CD4-positive, alpha-beta memory T cell (primary cell): ENCODE results near the gene MAB21L3. TPM values are rescaled to one million over a fixed set of nuclear protein-coding genes. Genes with fewer than 3 reads are reported as not detected.
"Not testable (repeated sequence)": the region's sequence is repeated elsewhere in the genome, so short reads cannot be mapped to it uniquely, and the experiment has no call there.

Experiments used
- CTCF ChIA-PET: fragments of 350-600 bp; sonication (Branson Sonifier 250); formaldehyde crosslinking; loops from one replicate; lab custom pipeline; 2021; ENCODE audit warnings: inconsistent platforms; ENCODE audit not compliant: partially characterized antibody; lab: Charles Lee
- POLR2A ChIA-PET: fragments of 350-600 bp; sonication (Branson Sonifier 250); formaldehyde crosslinking; loops from one replicate; lab custom pipeline; 2021; ENCODE audit not compliant: partially characterized antibody; lab: Charles Lee
- DNase-seq, 5 donors: peaks; one replicate each; pipeline versions ENCODE4 v3.0.0 to v3.0.0-alpha.2; 2020 to 2022; ENCODE audit warnings: mixed read lengths in 1 of 5
- H3K27ac ChIP-seq: one replicate; pipeline ENCODE4 v1.7.0; 2013; ENCODE audit warnings: low read depth, low read length
- H3K27me3 ChIP-seq: 2 replicates; pipeline ENCODE4 v1.7.0; 2013; ENCODE audit warnings: mild to moderate bottlenecking, low read length, moderate library complexity; ENCODE audit not compliant: insufficient read depth
- H3K36me3 ChIP-seq: 2 replicates; pipeline ENCODE4 v1.7.0; 2013; ENCODE audit warnings: mild to moderate bottlenecking, low read length, moderate library complexity; ENCODE audit not compliant: insufficient read depth
- H3K4me1 ChIP-seq: 2 replicates; pipeline ENCODE4 v1.7.0; 2013; ENCODE audit warnings: mild to moderate bottlenecking, low read length, moderate library complexity; ENCODE audit not compliant: insufficient read depth
- H3K4me3 ChIP-seq, 2 donors: one replicate each; pipeline ENCODE4 v1.7.0; 2013; ENCODE audit warnings: low read length in 2 of 2, mild to moderate bottlenecking in 1 of 2
- H3K9me3 ChIP-seq, 2 donors: one replicate each; pipeline ENCODE4 v1.7.0; 2013; ENCODE audit warnings: low read length in 2 of 2, control low read depth in 1 of 2; ENCODE audit not compliant: control insufficient read depth in 1 of 2
- H3K27ac Mint-ChIP-seq, 7 donors: one replicate each; pipeline ENCODE4 v1.8.0; 2020 to 2021; ENCODE audit warnings: mixed read lengths in 7 of 7, mild to moderate bottlenecking in 6 of 7, inconsistent platforms in 3 of 7, moderate library complexity in 3 of 7
- H3K27me3 Mint-ChIP-seq, 2 donors: one replicate each; pipeline ENCODE4 v1.8.0; 2020 to 2021; ENCODE audit warnings: mixed read lengths in 2 of 2
- H3K36me3 Mint-ChIP-seq, 2 donors: one replicate each; pipeline ENCODE4 v1.8.0; 2020 to 2021; ENCODE audit warnings: mixed read lengths in 2 of 2, inconsistent platforms in 1 of 2, mild to moderate bottlenecking in 1 of 2
- H3K4me1 Mint-ChIP-seq, 4 donors: one replicate each; pipeline ENCODE4 v1.8.0; 2020 to 2021; ENCODE audit warnings: mixed read lengths in 4 of 4, mild to moderate bottlenecking in 1 of 4
- H3K4me3 Mint-ChIP-seq, 8 donors: one replicate each; pipeline ENCODE4 v1.8.0; 2020 to 2021; ENCODE audit warnings: mixed read lengths in 8 of 8, mild to moderate bottlenecking in 7 of 8, moderate library complexity in 6 of 8, inconsistent platforms in 3 of 8
- H3K9me3 Mint-ChIP-seq, 8 donors: one replicate each; pipeline ENCODE4 v1.8.0; 2020 to 2021; ENCODE audit warnings: mixed read lengths in 8 of 8, mild to moderate bottlenecking in 5 of 8, inconsistent platforms in 3 of 8, moderate library complexity in 1 of 8
- intact Hi-C: fragments of 100-400 bp; cut with micrococcal nuclease; formaldehyde crosslinking; loops from one replicate; pipeline ENCODE4 v1.15.1; 2023
- polyA plus RNA-seq, 2 donors: library from polyadenylated mRNA; unstranded; fragments of 300-500 nt; fragmentation: Illumina TruSeq; gene quantifications; one replicate each; pipeline ENCODE4 v1.2.3, GENCODE V29; 2021
- total RNA-seq, 2 experiments: library from RNA; stranded (reverse); gene quantifications; one replicate each; pipeline ENCODE4 v1.2.3, GENCODE V29; 2021

Gene MAB21L3
- total and polyA plus RNA-seq, 4 experiments from 2014 or later, result not detected

- Mint-ChIP-seq H3K9me3 (no peaks in the 10 kb centered on the region), H3K36me3 (no peaks in the 10 kb centered on the region), H3K27ac (peak overlapping the region in 6 of 7 donors; percentile 12 to 84 (median 68)), H3K27me3 (peaks cover under 1 to 2% of the 10 kb centered on the region in 2 donors), H3K4me1 (peaks cover 6 to 10% (median 8%) of the 10 kb centered on the region in 4 donors), H3K4me3 (peak overlapping the region in 7 of 8 donors; percentile 58 to 78 (median 65))
- Histone ChIP-seq H3K9me3 (no peaks in the 10 kb centered on the region), H3K27ac (peak overlapping the region; percentile 23), H3K4me3 (no peak overlapping the region), H3K4me1 (no peaks in the 10 kb centered on the region), H3K27me3 (no peaks in the 10 kb centered on the region), H3K36me3 (no peaks in the 10 kb centered on the region)
- DNase-seq, result no peak
- intact Hi-C loops, result loop anchor here (5.0 kb wide), 2 partner anchors 534 to 919 kb away; no protein-coding TSS in a partner anchor
- ChIA-PET CTCF (interaction anchor here (0.6 to 15.0 kb wide), 56 partner anchors 8 to 586 kb away, joined by 3 to 463 read pairs (median 4); no protein-coding TSS in a partner anchor), POLR2A (interaction anchor here (1.0 to 1.9 kb wide), 12 partner anchors 8 to 377 kb away, joined by 3 to 28 read pairs (median 4); no protein-coding TSS in a partner anchor)
Observed at GRCh38 chr1:116138277-116138792, 27.1 kb downstream of the MAB21L3 start.

- no peaks in the 10 kb centered on the region for H3K27me3 ChIP-seq
- intact Hi-C loops, result loop anchor here (1.0 to 5.0 kb wide), 6 partner anchors 29 to 918 kb away; no protein-coding TSS in a partner anchor
- no peak overlapping the region for H3K4me3 ChIP-seq
- Mint-ChIP-seq H3K36me3 (peaks cover 0 to 4% of the 10 kb centered on the region in 2 donors), H3K4me1 (peaks cover 5 to 8% (median 6%) of the 10 kb centered on the region in 4 donors), H3K27ac (no peak overlapping the region), H3K4me3 (no peak overlapping the region), H3K9me3 (peaks cover 0 to 9% (median 5%) of the 10 kb centered on the region in 8 donors), H3K27me3 (peaks cover 4 to 7% of the 10 kb centered on the region in 2 donors)
- no peaks in the 10 kb centered on the region for H3K4me1 ChIP-seq
- H3K36me3 ChIP-seq, result no peaks in the 10 kb centered on the region
- H3K9me3 ChIP-seq, result no peaks in the 10 kb centered on the region
- H3K27ac ChIP-seq, result no peak overlapping the region
- ChIA-PET POLR2A (interaction anchor here (0.6 to 1.9 kb wide), 16 partner anchors 9 to 806 kb away, joined by 3 to 28 read pairs (median 4); partner anchors contain the start of gene ATP1A1), CTCF (interaction anchor here (0.7 to 15.0 kb wide), 56 partner anchors 10 to 977 kb away, joined by 3 to 463 read pairs (median 5); no protein-coding TSS in a partner anchor)
- no peak for DNase-seq
Observed at GRCh38 chr1:116139592-116140134, 28.5 kb downstream of the MAB21L3 start.

GRCh38 chr1:116144151-116144550 lies 33.0 kb downstream of the MAB21L3 start:
- no peaks in the 10 kb centered on the region for H3K27me3 ChIP-seq
- intact Hi-C loops, result no loop called here
- peaks cover under 1 to 5% (median 3%) of the 10 kb centered on the region in 4 donors for H3K4me1 Mint-ChIP-seq
- H3K27ac ChIP-seq, result no peak overlapping the region
- H3K4me3 Mint-ChIP-seq, result no peak overlapping the region
- no peak overlapping the region for H3K4me3 ChIP-seq
- H3K9me3 Mint-ChIP-seq, result peaks cover 0 to 11% (median 5%) of the 10 kb centered on the region in 8 donors
- H3K27me3 Mint-ChIP-seq, result peaks cover 7% of the 10 kb centered on the region in 2 donors
- H3K27ac Mint-ChIP-seq, result no peak overlapping the region
- no peaks in the 10 kb centered on the region for H3K36me3 ChIP-seq
- H3K36me3 Mint-ChIP-seq, result peaks cover 0 to 4% of the 10 kb centered on the region in 2 donors
- no peaks in the 10 kb centered on the region for H3K9me3 ChIP-seq
- ChIA-PET POLR2A (no interaction called here), CTCF (interaction anchor here (15.0 kb wide), 1 partner anchor 340 kb away, joined by 463 read pairs; no protein-coding TSS in a partner anchor)
- no peaks in the 10 kb centered on the region for H3K4me1 ChIP-seq
- DNase-seq, result no peak

- H3K27ac Mint-ChIP-seq, H3K27me3 Mint-ChIP-seq, H3K27me3 ChIP-seq, H3K9me3 ChIP-seq, DNase-seq, H3K36me3 Mint-ChIP-seq, H3K4me3 ChIP-seq, H3K4me3 Mint-ChIP-seq, H3K27ac ChIP-seq, POLR2A ChIA-PET, intact Hi-C loops, H3K36me3 ChIP-seq: not testable (repeated sequence)
- H3K4me1 ChIP-seq, result peaks cover 11% of the 10 kb centered on the region
- Mint-ChIP-seq H3K4me1 (peaks cover 7 to 18% (median 11%) of the 10 kb centered on the region in 4 donors), H3K9me3 (peaks cover 0 to 11% (median 5%) of the 10 kb centered on the region in 8 donors)
- CTCF ChIA-PET, result interaction anchor here (0.9 to 15.0 kb wide), 6 partner anchors 7 to 449 kb away, joined by 3 to 463 read pairs (median 5); no protein-coding TSS in a partner anchor
Observed at GRCh38 chr1:116146447-116147113, 35.4 kb downstream of the MAB21L3 start.

- Mint-ChIP-seq H3K4me3 (no peak overlapping the region), H3K9me3 (peaks cover 0 to 11% (median 5%) of the 10 kb centered on the region in 8 donors), H3K27ac (no peak overlapping the region), H3K27me3 (peaks cover 7% of the 10 kb centered on the region in 2 donors), H3K36me3 (peaks cover 0 to 4% of the 10 kb centered on the region in 2 donors), H3K4me1 (peaks cover 10 to 23% (median 15%) of the 10 kb centered on the region in 4 donors)
- intact Hi-C loops, result no loop called here
- POLR2A ChIA-PET, result no interaction called here
- DNase-seq, result no peak
- Histone ChIP-seq H3K4me3 (no peak overlapping the region), H3K9me3 (no peaks in the 10 kb centered on the region), H3K27me3 (no peaks in the 10 kb centered on the region), H3K36me3 (no peaks in the 10 kb centered on the region), H3K4me1 (peaks cover 15% of the 10 kb centered on the region), H3K27ac (no peak overlapping the region)
- CTCF ChIA-PET, result interaction anchor here (1.2 to 15.0 kb wide), 6 partner anchors 7 to 449 kb away, joined by 3 to 463 read pairs (median 10); no protein-coding TSS in a partner anchor
Observed at GRCh38 chr1:116147114-116147510, 35.9 kb downstream of the MAB21L3 start.

- peaks cover 17% of the 10 kb centered on the region for H3K4me1 ChIP-seq
- Mint-ChIP-seq H3K4me3 (no peak overlapping the region), H3K4me1 (peaks cover 10 to 23% (median 15%) of the 10 kb centered on the region in 4 donors), H3K27ac (no peak overlapping the region), H3K27me3 (peaks cover 7% of the 10 kb centered on the region in 2 donors), H3K36me3 (peaks cover 0 to 4% of the 10 kb centered on the region in 2 donors), H3K9me3 (peaks cover 0 to 11% (median 5%) of the 10 kb centered on the region in 8 donors)
- no peak overlapping the region for H3K4me3 ChIP-seq
- DNase-seq, result no peak
- H3K9me3 ChIP-seq, result no peaks in the 10 kb centered on the region
- no peaks in the 10 kb centered on the region for H3K27me3 ChIP-seq
- H3K27ac ChIP-seq, result no peak overlapping the region
- intact Hi-C loops, result no loop called here
- ChIA-PET CTCF (interaction anchor here (0.8 to 15.0 kb wide), 8 partner anchors 8 to 577 kb away, joined by 3 to 463 read pairs (median 5); no protein-coding TSS in a partner anchor), POLR2A (no interaction called here)
- H3K36me3 ChIP-seq, result no peaks in the 10 kb centered on the region
Observed at GRCh38 chr1:116147972-116148371, 36.8 kb downstream of the MAB21L3 start.
